ENCODE measurements around the gene COL28A1.
"Not testable (repeated sequence)": the region's sequence is repeated elsewhere in the genome, so short reads cannot be mapped to it uniquely, and the experiment has no call there.

The COL28A1 gene

DNA sequence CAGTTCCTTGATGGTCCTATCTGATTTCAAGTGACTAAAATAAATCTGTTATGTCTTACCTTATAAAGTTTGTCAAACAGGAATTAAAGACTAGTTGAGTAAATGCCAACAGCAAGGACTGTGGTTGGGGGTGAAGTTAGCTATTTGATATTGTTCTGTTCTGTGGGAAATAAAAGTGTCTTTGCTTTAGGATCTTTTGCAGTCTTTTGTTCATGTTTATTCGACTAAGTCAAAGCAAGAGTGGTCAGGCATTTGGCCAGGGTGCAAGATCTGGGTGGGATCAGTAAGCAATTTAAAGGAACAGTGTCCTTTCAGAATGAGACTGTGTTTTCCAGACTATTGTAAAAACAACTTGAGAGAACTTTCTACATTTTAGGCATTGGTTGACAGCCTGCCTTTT is at the start of gene COL28A1:
Gene COL28A1 (minus strand): TSS at position 183 of the 400 bp plus-strand sequence. CDS start 2,998 bp downstream, outside the sequence.
- no peak for FAIRE-seq

DNA sequence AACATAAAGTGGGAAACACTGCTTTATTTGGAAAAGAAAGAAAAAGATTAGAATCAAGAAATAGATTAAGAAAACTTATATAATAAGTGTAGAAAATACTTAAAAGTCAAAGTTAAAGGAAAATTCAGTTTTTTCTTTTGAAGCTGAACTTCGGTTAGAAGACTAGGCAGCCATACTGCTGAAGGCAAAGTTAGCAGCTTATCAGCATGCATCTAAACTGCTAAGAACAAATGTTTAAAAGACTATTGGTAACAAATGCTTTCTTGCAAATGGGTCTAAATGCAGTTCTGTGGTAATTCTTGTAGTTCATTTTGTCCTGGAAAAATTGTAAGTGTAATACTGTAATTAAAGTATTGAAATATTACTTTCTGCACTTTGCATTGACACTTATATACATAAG is 49.0 kb upstream of the COL28A1 start:
- FAIRE-seq: no peak

DNA sequence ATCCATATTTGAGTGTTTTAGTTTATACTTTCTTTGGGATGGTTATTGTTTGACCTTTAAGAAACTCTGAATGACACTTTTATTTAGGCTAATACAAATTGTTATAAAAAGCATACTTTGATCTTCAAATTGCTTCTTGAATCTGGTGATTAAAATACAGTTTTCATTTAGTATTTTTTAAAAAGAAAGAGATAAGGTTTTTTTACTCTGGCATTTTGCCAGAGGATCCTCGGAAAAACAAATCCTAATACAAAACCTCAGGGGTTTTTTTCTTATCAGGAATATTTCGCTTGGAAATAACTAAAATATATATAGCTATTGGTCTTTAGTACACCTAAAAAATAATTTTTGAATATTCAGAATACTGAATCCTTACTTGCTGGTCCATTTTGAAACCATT is 48.1 kb upstream of the COL28A1 start:
- no peak for FAIRE-seq

DNA sequence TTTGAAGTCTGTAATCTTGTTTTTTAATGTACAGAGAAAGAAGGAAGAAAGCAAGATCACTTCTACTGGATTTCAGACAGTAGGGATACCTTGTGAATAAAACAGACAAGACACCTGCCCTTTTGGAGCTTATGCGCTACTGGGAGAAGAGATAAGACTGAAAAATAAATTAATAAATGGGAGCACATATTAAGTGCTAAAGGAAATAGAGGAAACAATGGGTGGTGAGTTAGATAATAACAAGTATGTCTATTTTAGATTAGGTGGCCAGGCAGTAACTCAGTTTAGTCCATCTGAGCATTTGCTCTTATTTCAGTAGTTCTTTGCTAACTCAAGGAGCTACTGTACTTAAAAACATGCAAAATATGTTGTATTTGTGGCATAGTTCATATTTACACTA is 46.9 kb upstream of the COL28A1 start:
- no peak for FAIRE-seq

DNA sequence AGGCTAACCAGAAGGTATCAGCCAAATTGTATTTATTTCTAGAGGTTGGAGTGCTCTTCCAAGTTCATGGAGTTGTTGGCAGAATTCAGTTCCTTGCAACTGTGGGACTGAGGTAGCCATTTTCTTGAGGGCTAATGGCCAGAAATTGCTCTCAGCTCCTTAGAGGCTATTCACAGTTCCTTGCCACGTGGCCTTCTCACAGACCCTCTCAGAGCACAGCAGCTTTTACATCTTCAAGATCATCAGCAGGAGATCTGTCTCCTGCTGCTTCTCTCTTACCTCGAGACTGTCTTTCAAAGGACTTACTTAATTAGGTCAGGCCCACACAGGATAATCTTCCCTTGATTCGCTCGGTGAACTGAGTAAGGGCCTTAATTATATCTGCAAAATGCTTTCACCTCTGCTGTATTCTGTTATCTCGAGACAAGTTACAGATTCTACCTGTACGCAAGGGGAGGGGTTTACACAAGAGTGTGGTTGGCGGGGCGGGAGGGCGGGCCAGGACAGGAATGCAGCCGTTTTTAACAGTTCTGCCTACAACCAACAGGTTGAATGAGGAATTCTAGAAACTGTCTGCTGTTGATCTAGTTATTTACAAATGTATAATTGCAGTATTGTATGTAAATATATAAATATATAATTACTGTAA is 46.0 kb upstream of the COL28A1 start:
- FAIRE-seq: no peak

DNA sequence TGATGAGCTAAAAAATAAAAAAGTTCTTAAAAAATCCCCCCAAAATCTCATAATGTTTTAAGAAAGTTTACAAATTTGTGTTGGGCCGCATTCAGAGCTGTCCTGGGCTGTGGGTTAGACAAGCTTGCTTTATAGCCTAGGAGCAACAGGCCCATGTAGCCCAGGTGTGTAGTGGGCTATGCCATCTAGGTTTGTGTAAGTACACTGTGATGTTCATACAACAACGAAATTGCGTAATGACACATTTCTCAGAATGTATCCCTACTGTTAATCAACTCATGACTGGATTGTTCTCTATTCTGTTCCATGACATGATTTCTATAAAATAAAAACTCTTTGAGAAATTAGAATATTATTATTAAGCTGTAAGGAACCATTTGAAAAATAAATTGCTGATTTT is 44.0 kb upstream of the COL28A1 start:
- FAIRE-seq: no peak

DNA sequence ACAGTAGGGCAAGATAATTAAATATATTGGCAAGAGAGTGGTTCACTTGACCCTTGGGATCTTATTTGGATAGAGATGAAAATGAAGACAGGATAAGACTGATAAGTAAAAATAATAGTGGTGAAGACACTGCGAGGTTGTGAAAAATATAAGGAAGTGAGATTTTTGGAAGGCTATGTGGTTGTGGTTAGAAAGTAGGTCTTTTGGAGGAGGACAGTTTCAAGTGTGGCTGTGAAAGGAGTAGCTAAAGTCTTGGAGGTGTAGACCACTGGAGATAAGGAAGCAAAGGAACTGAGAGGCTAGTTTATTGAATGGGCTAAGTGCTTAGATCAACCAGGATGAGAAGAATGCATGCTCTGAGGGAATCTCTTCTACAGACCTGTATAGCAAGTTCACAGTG is 42.2 kb upstream of the COL28A1 start:
- no peak for FAIRE-seq

DNA sequence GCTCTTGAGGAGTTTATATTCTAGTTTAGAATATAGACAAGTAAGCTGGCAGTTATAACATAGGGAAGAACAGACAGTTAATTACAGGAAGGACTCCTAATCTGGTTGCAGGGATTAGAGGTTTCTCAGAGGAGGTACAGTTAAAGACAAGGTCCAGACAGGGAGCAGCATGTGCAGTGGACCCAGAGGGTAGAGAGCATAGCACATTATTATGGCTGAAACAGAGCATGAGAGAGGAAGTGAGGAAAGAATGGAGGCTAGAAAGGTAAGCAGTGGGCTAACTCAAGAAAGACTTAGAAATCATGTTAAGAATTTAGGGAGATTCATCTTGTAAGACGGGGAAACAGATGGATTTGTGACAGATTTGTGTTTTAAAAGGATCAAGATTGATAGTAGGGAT is 40.7 kb upstream of the COL28A1 start:
- no peak for FAIRE-seq

DNA sequence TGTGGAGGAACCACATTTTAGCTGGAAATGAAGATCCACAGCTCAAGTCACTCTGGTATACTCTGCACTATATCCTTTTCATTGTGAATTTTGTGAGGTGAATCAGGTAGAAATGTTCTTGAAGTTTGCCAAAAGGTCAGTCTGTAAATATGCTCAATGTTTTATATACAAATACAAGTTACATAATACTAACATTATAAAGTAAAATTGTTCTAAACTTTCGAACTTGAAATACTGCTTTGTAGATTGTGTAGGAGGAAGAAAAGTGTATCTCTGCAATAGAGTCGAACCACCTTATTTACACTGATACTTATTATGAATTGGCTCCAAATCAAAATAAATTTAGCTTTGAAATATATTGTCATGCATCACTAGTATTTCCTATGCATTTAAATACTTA is 38.0 kb upstream of the COL28A1 start:
- no peak for FAIRE-seq

DNA sequence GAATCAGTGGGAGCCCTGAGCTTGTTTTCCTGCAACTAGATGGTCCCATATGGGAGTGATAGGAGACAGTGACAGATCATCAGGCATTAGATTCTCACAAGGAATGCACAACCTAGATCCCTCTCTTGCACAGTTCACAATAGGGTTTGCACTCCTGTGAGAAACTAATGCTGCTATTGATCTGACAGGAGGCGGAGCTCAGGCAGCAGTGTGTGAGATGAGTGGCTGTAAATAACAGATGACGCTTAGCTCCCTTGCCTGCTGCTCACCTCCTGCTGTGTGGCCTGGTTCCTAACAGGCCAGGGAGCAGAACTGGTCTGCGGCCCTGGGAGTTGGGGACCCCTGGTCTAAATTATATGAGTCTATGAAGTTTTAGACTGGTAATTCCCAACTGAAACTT is 34.9 kb upstream of the COL28A1 start:
- FAIRE-seq: no peak

DNA sequence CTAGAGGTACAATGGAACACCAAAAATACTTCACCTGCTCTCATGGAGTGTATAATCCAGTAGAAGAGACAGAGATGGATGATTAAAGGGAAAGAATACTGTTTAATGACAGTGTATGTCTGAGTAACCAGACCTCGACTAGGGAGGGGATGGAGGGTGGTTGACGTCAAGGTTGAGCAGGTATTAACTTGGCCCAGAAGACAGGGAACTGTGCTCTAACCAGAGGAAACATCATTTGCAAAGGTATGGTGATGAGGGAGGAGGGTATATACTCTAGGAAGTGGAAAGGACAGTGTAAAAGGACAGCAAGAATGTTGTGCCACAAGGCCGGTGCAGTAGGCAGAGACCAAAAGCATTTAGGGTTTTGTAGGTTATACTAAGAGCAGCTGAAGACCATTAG is 33.9 kb upstream of the COL28A1 start:
- FAIRE-seq: no peak

DNA sequence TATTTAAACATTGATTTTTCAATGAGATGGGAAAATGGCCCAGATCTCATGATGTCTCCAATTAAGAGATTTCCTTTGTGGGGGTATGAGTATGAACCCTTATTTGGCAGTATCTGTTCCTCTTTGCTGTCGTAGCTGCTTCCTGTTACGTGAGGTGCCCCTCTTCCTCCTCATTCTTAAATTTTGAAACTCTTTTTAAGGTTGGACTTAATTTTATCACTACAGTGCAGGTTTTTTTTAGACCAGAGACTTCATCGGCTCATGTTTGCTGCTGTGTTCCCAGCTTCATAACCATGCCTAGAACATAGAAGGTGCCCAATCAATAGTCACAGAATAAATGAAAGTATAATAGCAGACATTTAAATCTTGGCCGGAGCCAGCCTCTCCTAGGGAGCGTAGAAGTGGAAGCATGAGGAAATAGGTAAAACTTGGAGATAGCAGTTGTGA is 33.4 kb upstream of the COL28A1 start:
- no peak for FAIRE-seq

DNA sequence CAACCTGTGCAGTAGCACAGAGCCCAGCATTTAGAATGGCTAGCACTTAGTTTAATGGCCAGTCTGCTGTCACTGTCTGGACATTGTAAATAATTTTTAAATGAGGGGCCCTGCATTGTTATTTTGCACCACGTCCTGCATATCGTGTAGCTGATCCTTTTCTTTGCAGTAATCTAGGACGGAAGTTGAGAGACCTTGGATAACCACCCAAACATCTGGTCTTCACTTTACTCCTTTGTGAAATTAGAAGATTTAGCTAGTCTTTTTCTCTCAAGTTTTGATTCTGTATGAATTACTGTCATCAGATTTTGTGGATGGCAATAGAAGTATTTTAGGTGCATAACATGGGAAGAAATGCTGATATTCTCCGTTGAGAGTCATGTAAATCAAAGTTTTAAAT is 32.9 kb upstream of the COL28A1 start:
- no peak for FAIRE-seq

DNA sequence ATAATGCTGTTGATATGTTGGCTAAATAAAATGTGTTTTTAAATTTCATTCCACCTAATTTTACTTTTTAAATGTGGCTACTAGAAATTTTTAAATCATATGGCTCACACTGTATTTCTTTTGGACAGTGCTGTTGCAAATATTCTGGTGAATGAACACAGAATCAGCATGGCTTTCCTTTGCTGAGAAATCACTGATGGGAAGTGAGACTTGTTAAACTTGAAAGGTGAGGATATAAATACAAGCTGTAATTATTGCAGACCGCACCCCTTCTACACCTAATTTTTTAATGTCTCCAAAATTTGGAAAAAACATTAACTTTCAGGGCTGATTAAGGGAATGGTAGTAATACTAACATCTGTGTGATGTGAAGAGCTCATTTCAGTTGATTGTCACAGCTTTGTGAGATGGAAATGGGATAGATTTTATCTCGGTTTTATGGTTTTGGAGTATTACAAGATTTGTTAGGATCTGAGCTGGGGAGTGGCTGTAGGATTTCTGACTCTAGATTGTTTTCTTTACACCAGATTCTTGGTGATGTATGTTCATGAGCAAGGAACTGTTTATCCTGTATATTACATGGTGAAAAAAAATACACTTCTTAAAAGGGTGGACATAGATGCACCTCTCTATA is 32.3 kb upstream of the COL28A1 start:
- FAIRE-seq: no peak

DNA sequence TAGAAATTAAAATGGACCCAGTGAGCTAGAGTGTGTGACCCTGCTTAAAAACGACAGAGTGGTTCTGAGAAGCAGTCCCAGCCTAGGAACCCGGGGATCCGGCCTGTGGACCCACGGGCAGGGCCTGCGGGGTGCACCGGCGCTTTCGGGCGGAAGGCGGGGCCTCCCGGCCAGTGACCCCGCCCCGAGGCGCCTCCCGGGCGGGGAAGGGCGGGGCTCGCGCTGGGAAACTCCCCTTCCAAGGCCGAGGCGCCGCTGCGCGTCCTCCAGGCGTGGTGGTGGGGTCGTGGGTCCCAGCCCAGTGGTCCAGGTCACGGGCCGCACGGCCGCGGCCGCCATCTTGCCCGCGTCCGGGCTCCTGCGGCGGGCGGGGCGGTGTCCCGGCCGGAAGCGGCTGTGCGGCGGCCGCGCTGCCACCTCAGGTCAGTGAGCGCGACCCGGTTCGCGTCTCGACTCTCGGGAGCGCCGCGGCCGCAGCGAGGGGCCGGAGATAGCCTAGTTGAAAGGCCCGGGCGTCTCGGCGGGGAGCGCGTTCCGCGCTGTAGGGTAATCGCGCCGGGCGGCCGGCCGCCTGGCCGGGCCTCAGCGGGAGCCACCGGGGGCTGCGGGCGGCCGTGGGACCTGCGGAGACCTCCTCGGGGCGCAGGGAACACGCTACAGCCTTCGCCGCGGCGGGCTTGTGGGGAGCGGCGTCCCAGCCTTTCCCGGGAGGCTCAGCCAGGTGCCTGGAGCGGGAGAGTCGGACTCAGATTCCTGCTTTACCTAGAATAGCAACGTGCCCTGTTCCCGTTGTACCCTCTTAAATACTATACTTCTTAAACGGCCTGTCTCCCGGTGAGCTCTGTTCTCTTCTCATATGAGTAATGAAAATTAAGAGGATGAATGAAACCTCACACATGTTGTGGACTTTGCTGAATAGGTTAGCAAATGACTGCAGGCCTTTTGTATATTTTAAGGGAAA is 31.3 kb upstream of the COL28A1 start, which contains the start of gene MIOS:
Gene MIOS (plus strand): TSS at position 234 of the 961 bp plus-strand sequence. CDS start 5,592 bp downstream, outside the sequence.
- FAIRE-seq: no peak

DNA sequence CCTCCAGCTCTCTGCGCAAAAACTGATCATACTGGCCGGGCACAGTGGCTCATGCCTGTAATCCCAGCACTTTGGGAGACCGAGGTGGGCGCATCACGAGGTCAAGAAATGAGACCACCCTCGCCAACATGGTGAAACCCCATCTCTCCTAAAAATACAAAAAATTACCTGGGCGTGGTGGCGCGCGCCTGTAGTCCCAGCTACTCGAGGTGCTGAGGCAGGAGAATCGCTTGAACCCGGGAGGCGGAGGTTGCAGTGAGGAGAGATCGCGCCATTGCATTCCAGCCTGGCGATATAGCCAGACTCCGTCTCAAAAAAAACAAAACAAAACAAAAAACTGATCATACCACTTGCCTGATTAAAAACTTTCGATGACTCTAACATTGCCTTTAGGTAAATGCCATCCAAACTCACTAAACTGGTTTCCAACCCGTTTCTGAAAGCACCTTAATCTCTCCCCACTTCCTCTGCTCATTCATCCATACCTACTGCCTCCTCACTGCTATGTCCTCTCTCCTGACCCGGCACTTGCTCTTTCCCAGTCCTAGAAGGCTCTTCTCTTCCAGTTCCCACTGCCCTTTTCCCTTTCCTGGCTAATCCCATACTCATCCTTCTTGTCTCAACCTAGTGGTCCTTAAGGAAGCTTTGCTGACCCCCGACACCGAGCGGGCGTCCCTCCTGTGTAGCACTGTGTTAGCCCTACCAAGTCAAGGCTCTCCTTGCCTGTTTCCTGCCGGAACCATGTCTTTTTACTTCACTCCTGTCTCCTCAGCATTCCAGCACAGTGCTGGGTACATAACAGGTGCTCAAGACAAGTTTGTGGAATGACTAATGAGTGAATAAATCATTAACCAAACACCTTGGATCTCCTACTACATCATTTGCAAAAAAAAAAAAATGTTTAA is 30.3 kb upstream of the COL28A1 start:
- FAIRE-seq: no peak

DNA sequence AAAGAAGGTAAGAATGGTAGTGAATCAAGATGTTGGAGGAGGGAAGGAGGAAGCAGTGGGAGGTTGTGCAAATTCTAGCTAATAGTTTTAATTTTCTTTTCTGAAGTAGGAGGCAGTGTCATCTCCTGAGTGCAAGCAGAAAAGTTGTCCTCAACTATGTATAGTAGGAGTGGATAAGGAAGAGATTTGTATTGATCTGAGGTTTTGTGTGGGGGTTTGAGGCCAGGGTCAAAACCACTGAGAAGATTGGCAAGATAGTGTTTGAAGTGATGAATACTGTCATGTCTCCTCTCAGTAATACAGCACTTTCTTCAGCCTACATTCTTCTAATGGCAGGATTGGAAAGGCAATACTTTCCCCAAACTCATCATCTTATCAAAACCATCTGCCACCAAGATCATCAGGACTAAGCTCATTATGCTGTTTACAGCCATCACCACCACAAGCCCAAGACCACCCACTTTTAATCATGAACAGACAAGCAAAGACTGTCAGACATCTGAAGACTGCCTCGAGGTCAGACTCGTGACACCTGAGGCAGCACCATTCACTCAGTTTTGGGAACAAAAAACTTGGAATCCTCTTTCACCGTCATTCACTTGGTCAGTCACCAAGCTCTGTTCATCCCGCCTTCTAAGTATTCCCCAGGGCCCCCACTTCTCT is 29.5 kb upstream of the COL28A1 start:
- no peak for FAIRE-seq

DNA sequence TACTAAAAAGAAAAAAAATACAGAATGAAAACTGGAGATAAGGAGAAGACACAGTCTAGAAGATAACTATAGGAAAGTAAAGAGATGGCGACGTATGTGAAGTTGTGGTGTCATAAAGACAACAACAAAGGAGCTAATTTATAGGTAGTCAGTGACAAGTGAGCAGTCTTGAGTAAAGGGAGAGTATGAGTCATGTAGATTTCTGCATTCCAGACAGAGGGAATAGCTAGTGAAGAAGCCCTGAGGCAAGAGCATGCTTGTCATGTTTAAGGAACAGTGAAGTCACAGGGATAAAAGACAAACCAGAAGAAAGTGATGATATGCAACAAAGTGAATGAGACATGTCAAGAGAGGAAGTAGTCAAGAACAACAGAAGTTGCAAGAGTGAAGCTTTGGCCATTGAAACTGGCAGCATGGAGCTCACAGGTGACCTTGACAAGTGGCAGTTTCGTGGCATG is 28.7 kb upstream of the COL28A1 start:
- no peak for FAIRE-seq

DNA sequence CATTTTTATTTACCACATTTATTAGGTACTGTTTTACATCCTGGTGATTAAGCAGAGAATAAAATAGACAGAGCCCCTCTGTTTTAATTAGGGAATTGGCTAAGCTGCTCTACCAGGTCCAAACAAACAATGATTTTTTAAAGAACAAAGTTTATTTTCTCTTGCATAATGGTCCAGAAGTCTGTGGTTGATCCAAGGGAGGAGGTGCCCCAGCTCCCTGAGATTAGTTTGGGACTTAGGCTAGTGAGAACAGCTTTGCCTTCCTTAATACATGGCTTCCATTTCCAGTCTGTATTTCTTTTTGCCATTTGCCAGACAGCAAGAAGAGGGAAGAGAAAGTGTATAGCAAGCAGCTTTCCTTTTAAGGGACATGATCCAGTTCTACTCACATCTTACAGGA is 28.1 kb upstream of the COL28A1 start:
- no peak for FAIRE-seq

DNA sequence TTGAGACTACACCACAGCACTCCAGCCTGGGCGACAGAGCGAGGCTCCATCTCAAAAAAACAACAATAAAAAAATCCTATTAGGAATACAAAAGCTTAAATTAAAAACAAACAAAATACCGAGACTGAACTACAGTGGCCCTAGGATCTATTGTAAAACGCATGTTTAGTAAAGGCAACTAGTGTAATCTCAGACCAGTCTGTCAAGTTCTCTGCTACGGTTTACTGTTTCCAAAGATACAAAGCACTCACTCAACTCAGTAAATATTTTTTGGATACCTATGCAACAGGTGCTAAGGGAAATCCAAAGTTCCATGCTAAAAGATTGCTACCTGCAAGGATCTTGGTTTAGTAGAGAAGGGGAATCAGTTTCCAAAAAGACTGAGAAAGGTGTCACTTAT is 27.6 kb upstream of the COL28A1 start:
- FAIRE-seq: no peak

DNA sequence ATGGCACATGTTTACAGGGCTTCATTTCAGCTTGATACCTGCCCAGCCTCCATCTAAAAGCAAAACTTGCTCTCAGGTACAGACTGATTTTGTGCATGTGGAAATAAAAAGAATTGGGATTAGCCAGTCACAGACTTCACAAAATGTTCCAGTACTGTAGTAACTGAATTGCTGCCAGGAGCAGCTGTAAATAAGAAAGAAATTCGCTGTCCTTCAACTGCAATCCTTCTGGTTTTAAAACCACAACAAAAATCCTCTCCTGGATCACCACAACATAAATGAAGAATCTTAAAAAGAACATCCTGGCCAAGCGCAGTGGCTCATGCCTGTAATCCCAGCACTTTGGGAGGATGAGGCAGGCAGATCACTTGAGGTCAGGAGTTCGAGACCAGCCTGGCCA is 27.1 kb upstream of the COL28A1 start:
- no peak for FAIRE-seq

DNA sequence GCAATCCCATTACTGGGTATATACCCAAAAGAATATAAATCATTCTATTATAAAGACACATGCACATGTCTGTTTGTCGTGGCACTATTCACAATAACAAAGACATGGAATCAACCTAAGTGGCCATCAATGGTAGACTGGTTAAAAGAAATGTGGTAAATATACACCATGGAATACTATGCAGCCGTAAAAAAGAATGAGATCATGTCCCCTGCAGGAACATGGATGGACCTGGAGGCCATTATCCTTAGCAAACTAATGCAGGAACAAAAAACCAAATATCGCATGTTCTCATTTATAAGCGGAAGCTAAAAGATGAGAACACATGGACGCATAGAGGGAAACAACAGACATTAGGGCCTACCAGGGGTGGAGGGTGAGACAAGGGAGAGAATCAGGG is 25.9 kb upstream of the COL28A1 start:
- not testable (repeated sequence) for FAIRE-seq
